HepG2 (cell line): ENCODE results near the gene GSTP1. TPM values are rescaled to one million over a fixed set of nuclear protein-coding genes. Genes with fewer than 3 reads are reported as not detected.

ENCODE experiments used
- CCAR2 ChIP-seq: fragments of 200-400 bp; formaldehyde crosslinking; optimal IDR thresholded peaks from 2 replicates; pipeline ENCODE3; 2018; ENCODE audit warnings: low read depth, mild to moderate bottlenecking, low read length, moderate library complexity
- DR1 ChIP-seq: sonication (generic); formaldehyde crosslinking; IDR thresholded peaks from 2 replicates; pipeline ENCODE4 v1.8.0; 2021; ENCODE audit warnings: mild to moderate bottlenecking, missing genetic modification reagents, inconsistent platforms
- FOXC1 ChIP-seq: sonication (generic); formaldehyde crosslinking; IDR thresholded peaks from 2 replicates; pipeline ENCODE4 v1.8.0; 2022; ENCODE audit warnings: mild to moderate bottlenecking, missing genetic modification reagents, borderline replicate concordance
- GABPB1 ChIP-seq: IDR thresholded peaks from 2 replicates; pipeline ENCODE4 v1.6.1; 2016; ENCODE audit warnings: mild to moderate bottlenecking, missing genetic modification reagents, moderate library complexity, missing compliant biosample characterization
- GATAD1 ChIP-seq: IDR thresholded peaks from 2 replicates; pipeline ENCODE4 v1.6.1; 2016; ENCODE audit warnings: missing genetic modification reagents, missing compliant biosample characterization
- HHEX ChIP-seq: IDR thresholded peaks from 2 replicates; pipeline ENCODE4 v1.6.1; 2016; ENCODE audit warnings: control low read depth
- HMG20B ChIP-seq: conservative IDR thresholded peaks from 2 replicates; pipeline ENCODE4 v1.6.1; 2016; ENCODE audit warnings: missing genetic modification reagents, missing compliant biosample characterization
- MBD4 ChIP-seq: IDR thresholded peaks from 2 replicates; pipeline ENCODE4 v1.6.1; 2012; ENCODE audit warnings: low read length, inconsistent platforms, borderline replicate concordance
- NCOA2 ChIP-seq: sonication (generic); formaldehyde crosslinking; IDR thresholded peaks from 2 replicates; pipeline ENCODE4 v1.8.0; 2022; ENCODE audit warnings: inconsistent platforms
- NFRKB ChIP-seq: fragments of 450-650 bp; IDR thresholded peaks from 2 replicates; pipeline ENCODE4 v1.6.1; 2017
- NFYB ChIP-seq: sonication (generic); formaldehyde crosslinking; IDR thresholded peaks from 2 replicates; pipeline ENCODE4 v1.4.0; 2020; ENCODE audit warnings: missing genetic modification reagents
- THRA ChIP-seq: sonication (generic); formaldehyde crosslinking; IDR thresholded peaks from 2 replicates; pipeline ENCODE4 v1.4.0; 2020; ENCODE audit warnings: missing genetic modification reagents, borderline replicate concordance
- ZBTB38 ChIP-seq: sonication (generic); formaldehyde crosslinking; IDR thresholded peaks from 2 replicates; pipeline ENCODE4 v1.5.1; 2020; ENCODE audit warnings: mild to moderate bottlenecking, missing genetic modification reagents
- ZBTB42 ChIP-seq: sonication (generic); formaldehyde crosslinking; IDR thresholded peaks from 2 replicates; pipeline ENCODE4 v1.5.0; 2020; ENCODE audit warnings: mild to moderate bottlenecking, missing genetic modification reagents
- ZNF557 ChIP-seq: sonication (generic); formaldehyde crosslinking; IDR thresholded peaks from 2 replicates; pipeline ENCODE4 v1.4.0; 2020; ENCODE audit warnings: missing genetic modification reagents
- ZNF713 ChIP-seq: sonication (generic); formaldehyde crosslinking; IDR thresholded peaks from 2 replicates; pipeline ENCODE4 v1.4.0; 2020; ENCODE audit warnings: mild to moderate bottlenecking, missing genetic modification reagents
- ZNF788 ChIP-seq: sonication (generic); formaldehyde crosslinking; IDR thresholded peaks from 2 replicates; pipeline ENCODE4 v1.5.0; 2020; ENCODE audit warnings: mild to moderate bottlenecking, missing genetic modification reagents, borderline replicate concordance
- ZNF792 ChIP-seq: IDR thresholded peaks from 2 replicates; pipeline ENCODE4 v1.6.1; 2016
- polyA plus RNA-seq, 8 experiments: library from polyadenylated mRNA; depleted of rRNA in 3 of 8; stranded (reverse) in 7 of 8; unstranded in 1 of 8; fragments of >200 nt; fragmentation: Illumina TruSeq in 4 of 8; extraction: Trizol in 4 of 8; gene quantifications; 2 replicates each; pipeline versions ENCODE4 v1.2.1 to v1.2.3, GENCODE V29; 2011 to 2016; ENCODE audit warnings: low read depth in 4 of 8, missing spikeins in 1 of 8, mixed read lengths in 1 of 8; ENCODE audit not compliant: insufficient read depth in 1 of 8
- total RNA-seq, 5 experiments: library from RNA; depleted of rRNA; stranded (reverse); fragments of >200 nt; fragmentation: Illumina TruSeq; extraction: Trizol; gene quantifications; 2 replicates each; pipeline ENCODE4 v1.2.3, GENCODE V29; 2016; ENCODE audit warnings: low read depth in 1 of 5
- TF ChIP-seq, protein P1 (sequence below): sonication (generic); formaldehyde crosslinking; IDR thresholded peaks from 2 replicates; pipeline ENCODE4 v1.4.0; 2020; ENCODE audit warnings: missing genetic modification reagents
- TF ChIP-seq, protein P2 (sequence below): sonication (generic); formaldehyde crosslinking; IDR thresholded peaks from 2 replicates; pipeline ENCODE4 v1.5.1; 2020; ENCODE audit warnings: missing genetic modification reagents, mild to moderate bottlenecking, borderline replicate concordance
- TF ChIP-seq, protein P3 (sequence below): sonication (generic); formaldehyde crosslinking; IDR thresholded peaks from 2 replicates; pipeline ENCODE4 v1.4.0; 2020; ENCODE audit warnings: mild to moderate bottlenecking, missing genetic modification reagents, borderline replicate concordance

GSTP1 gene
- total and polyA plus RNA-seq, 2 of the 13 experiments (the other 11 are each of a cell fraction or from before 2014, with no cell fraction given): not detected

GRCh38 chr11:67630228-67630942, 46.8 kb downstream of the GSTP1 start (continued):
- peak; percentile 57; the same call in 1 of the 2 replicates for TF ChIP-seq THRA (CRISPR knock-in tag)
- 0 out of 2 replicates have a peak, but pooled peaks have one; percentile 28 for TF ChIP-seq ZBTB42 (CRISPR knock-in tag)
- 0 out of 2 replicates have a peak, but pooled peaks have one; percentile 70 for TF ChIP-seq ZNF557
- TF ChIP-seq NFRKB: no peak
- TF ChIP-seq, protein P1, sequence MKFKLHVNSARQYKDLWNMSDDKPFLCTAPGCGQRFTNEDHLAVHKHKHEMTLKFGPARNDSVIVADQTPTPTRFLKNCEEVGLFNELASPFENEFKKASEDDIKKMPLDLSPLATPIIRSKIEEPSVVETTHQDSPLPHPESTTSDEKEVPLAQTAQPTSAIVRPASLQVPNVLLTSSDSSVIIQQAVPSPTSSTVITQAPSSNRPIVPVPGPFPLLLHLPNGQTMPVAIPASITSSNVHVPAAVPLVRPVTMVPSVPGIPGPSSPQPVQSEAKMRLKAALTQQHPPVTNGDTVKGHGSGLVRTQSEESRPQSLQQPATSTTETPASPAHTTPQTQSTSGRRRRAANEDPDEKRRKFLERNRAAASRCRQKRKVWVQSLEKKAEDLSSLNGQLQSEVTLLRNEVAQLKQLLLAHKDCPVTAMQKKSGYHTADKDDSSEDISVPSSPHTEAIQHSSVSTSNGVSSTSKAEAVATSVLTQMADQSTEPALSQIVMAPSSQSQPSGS (CRISPR knock-in tag): peak; percentile 76; the same call in 1 of the 2 replicates
- TF ChIP-seq HHEX (CRISPR knock-in tag): no peak
- no peak for TF ChIP-seq CCAR2
- TF ChIP-seq GATAD1 (CRISPR knock-in tag): peak; percentile 36; the same call in 1 of the 2 replicates
- TF ChIP-seq DR1: peak; percentile 44; the same call in 1 of the 2 replicates
- TF ChIP-seq HMG20B: no peak
- TF ChIP-seq, protein P2, sequence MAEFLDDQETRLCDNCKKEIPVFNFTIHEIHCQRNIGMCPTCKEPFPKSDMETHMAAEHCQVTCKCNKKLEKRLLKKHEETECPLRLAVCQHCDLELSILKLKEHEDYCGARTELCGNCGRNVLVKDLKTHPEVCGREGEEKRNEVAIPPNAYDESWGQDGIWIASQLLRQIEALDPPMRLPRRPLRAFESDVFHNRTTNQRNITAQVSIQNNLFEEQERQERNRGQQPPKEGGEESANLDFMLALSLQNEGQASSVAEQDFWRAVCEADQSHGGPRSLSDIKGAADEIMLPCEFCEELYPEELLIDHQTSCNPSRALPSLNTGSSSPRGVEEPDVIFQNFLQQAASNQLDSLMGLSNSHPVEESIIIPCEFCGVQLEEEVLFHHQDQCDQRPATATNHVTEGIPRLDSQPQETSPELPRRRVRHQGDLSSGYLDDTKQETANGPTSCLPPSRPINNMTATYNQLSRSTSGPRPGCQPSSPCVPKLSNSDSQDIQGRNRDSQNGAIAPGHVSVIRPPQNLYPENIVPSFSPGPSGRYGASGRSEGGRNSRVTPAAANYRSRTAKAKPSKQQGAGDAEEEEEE (CRISPR knock-in tag): 0 out of 2 replicates have a peak, but pooled peaks have one; percentile 30
- TF ChIP-seq, protein P3, sequence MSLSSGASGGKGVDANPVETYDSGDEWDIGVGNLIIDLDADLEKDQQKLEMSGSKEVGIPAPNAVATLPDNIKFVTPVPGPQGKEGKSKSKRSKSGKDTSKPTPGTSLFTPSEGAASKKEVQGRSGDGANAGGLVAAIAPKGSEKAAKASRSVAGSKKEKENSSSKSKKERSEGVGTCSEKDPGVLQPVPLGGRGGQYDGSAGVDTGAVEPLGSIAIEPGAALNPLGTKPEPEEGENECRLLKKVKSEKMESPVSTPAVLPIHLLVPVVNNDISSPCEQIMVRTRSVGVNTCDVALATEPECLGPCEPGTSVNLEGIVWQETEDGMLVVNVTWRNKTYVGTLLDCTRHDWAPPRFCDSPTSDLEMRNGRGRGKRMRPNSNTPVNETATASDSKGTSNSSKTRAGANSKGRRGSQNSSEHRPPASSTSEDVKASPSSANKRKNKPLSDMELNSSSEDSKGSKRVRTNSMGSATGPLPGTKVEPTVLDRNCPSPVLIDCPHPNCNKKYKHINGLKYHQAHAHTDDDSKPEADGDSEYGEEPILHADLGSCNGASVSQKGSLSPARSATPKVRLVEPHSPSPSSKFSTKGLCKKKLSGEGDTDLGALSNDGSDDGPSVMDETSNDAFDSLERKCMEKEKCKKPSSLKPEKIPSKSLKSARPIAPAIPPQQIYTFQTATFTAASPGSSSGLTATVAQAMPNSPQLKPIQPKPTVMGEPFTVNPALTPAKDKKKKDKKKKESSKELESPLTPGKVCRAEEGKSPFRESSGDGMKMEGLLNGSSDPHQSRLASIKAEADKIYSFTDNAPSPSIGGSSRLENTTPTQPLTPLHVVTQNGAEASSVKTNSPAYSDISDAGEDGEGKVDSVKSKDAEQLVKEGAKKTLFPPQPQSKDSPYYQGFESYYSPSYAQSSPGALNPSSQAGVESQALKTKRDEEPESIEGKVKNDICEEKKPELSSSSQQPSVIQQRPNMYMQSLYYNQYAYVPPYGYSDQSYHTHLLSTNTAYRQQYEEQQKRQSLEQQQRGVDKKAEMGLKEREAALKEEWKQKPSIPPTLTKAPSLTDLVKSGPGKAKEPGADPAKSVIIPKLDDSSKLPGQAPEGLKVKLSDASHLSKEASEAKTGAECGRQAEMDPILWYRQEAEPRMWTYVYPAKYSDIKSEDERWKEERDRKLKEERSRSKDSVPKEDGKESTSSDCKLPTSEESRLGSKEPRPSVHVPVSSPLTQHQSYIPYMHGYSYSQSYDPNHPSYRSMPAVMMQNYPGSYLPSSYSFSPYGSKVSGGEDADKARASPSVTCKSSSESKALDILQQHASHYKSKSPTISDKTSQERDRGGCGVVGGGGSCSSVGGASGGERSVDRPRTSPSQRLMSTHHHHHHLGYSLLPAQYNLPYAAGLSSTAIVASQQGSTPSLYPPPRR (CRISPR knock-in tag): no peak
- peak; percentile 88 for TF ChIP-seq GABPB1 (CRISPR knock-in tag)
- TF ChIP-seq ZNF792 (CRISPR knock-in tag): no peak; the same call in 1 of the 2 replicates
- no peak for TF ChIP-seq ZBTB38 (CRISPR knock-in tag)
- 0 out of 2 replicates have a peak, but pooled peaks have one; percentile 66 for TF ChIP-seq FOXC1 (CRISPR knock-in tag)
- TF ChIP-seq ZNF713 (CRISPR knock-in tag): no peak
- no peak for TF ChIP-seq NCOA2 (CRISPR knock-in tag)
- TF ChIP-seq ZNF788 (CRISPR knock-in tag): peak; percentile 69; the same call in 1 of the 2 replicates
- no peak for TF ChIP-seq NFYB (CRISPR knock-in tag)
- no peak for TF ChIP-seq MBD4
